Osteoblast (primary cell): ENCODE data around the gene RPS18. TPM values are rescaled to one million over a fixed set of nuclear protein-coding genes. Genes with fewer than 3 reads are reported as not detected.

Source experiments
- DNase-seq: peaks from one replicate; pipeline ENCODE4 v3.0.0; 2011; ENCODE audit warnings: low spot score, mixed read lengths; ENCODE audit not compliant: insufficient read length; ENCODE audit errors: missing footprints
- H2AFZ ChIP-seq: 2 replicates; pipeline ENCODE4 v1.6.0; 2011; ENCODE audit warnings: mild to moderate bottlenecking, low read length
- H3K27ac ChIP-seq: 2 replicates; pipeline ENCODE4 v1.5.1; 2011; ENCODE audit warnings: mild to moderate bottlenecking, low read depth, low read length, moderate library complexity
- H3K27me3 ChIP-seq: 2 replicates; pipeline ENCODE4 v1.6.0; 2012; ENCODE audit warnings: mild to moderate bottlenecking, control low read depth, inconsistent platforms, low read length, moderate library complexity; ENCODE audit not compliant: insufficient read depth
- H3K36me3 ChIP-seq: 2 replicates; pipeline ENCODE4 v1.5.1; 2011; ENCODE audit warnings: mild to moderate bottlenecking, low read length, control low read depth, moderate library complexity; ENCODE audit not compliant: insufficient read depth
- H3K4me1 ChIP-seq: 2 replicates; pipeline ENCODE4 v1.5.1; 2011; ENCODE audit warnings: mild to moderate bottlenecking, low read length, control low read depth, moderate library complexity; ENCODE audit not compliant: insufficient read depth
- H3K4me2 ChIP-seq: 2 replicates; pipeline ENCODE4 v1.6.0; 2011; ENCODE audit warnings: mild to moderate bottlenecking, low read length; ENCODE audit not compliant: insufficient read depth
- H3K4me3 ChIP-seq: fragments of 200-600 bp; sonication (generic); 3 replicates; pipeline ENCODE4 v1.5.1; 2012; ENCODE audit warnings: mild to moderate bottlenecking, low read length, inconsistent platforms; ENCODE audit not compliant: insufficient read depth
- H3K79me2 ChIP-seq: 2 replicates; pipeline ENCODE4 v1.6.0; 2012; ENCODE audit warnings: mild to moderate bottlenecking, low read length, control low read depth, inconsistent platforms; ENCODE audit not compliant: insufficient read depth
- H3K9me3 ChIP-seq: 2 replicates; pipeline ENCODE4 v1.5.1; 2011; ENCODE audit warnings: low read depth, low read length, control low read depth
- H4K20me1 ChIP-seq: 2 replicates; pipeline ENCODE4 v1.6.0; 2012; ENCODE audit warnings: mild to moderate bottlenecking, low read length, control low read depth; ENCODE audit not compliant: insufficient read depth
- CTCF ChIP-seq: IDR thresholded peaks from 2 replicates; pipeline ENCODE4 v1.5.1; 2011; ENCODE audit warnings: mild to moderate bottlenecking, low read depth, low read length, moderate library complexity; ENCODE audit errors: extremely low read depth
- total RNA-seq: library from RNA; depleted of rRNA; stranded (reverse); fragments of >200 nt; gene quantifications from 2 replicates; pipeline ENCODE4 v1.2.3, GENCODE V29; 2012

The RPS18 gene
- total RNA-seq, 1 donor, result 1,994 TPM

GRCh38 chr6:33290459-33290858 is 18.6 kb downstream of the RPS18 start:
- no peaks in the 10 kb centered on the region for H4K20me1 ChIP-seq
- H2AFZ ChIP-seq, result no peak overlapping the region
- peaks cover 49% of the 10 kb centered on the region for H3K79me2 ChIP-seq
- no peaks in the 10 kb centered on the region for H3K27me3 ChIP-seq
- peak overlapping the region; percentile 91 for H3K4me2 ChIP-seq
- TF ChIP-seq CTCF, result no peak
- peak overlapping the region; percentile 86 for H3K4me3 ChIP-seq
- peaks cover 43% of the 10 kb centered on the region for H3K36me3 ChIP-seq
- H3K4me1 ChIP-seq, result peaks cover 18% of the 10 kb centered on the region
- peak; percentile 35 for DNase-seq
- no peaks in the 10 kb centered on the region for H3K9me3 ChIP-seq
- H3K27ac ChIP-seq, result peak overlapping the region; percentile 64

GRCh38 chr6:33292996-33293682 is 21.3 kb downstream of the RPS18 start:
- H2AFZ ChIP-seq, result no peak overlapping the region
- peaks cover 36% of the 10 kb centered on the region for H3K79me2 ChIP-seq
- no peak overlapping the region for H3K4me2 ChIP-seq
- peaks cover 15% of the 10 kb centered on the region for H3K4me1 ChIP-seq
- peaks cover 28% of the 10 kb centered on the region for H3K36me3 ChIP-seq
- no peaks in the 10 kb centered on the region for H3K9me3 ChIP-seq
- DNase-seq, result peak; percentile 69
- no peaks in the 10 kb centered on the region for H4K20me1 ChIP-seq
- no peaks in the 10 kb centered on the region for H3K27me3 ChIP-seq
- no peak overlapping the region for H3K4me3 ChIP-seq
- no peak for TF ChIP-seq CTCF
- H3K27ac ChIP-seq, result no peak overlapping the region

- H3K4me2 ChIP-seq, result no peak overlapping the region
- no peak for TF ChIP-seq CTCF
- H3K4me3 ChIP-seq, result no peak overlapping the region
- no peaks in the 10 kb centered on the region for H3K27me3 ChIP-seq
- H3K4me1 ChIP-seq, result peaks cover 11% of the 10 kb centered on the region
- peaks cover 27% of the 10 kb centered on the region for H3K79me2 ChIP-seq
- no peaks in the 10 kb centered on the region for H4K20me1 ChIP-seq
- H3K9me3 ChIP-seq, result no peaks in the 10 kb centered on the region
- no peak overlapping the region for H3K27ac ChIP-seq
- DNase-seq, result peak; percentile 74
- peaks cover 28% of the 10 kb centered on the region for H3K36me3 ChIP-seq
- H2AFZ ChIP-seq, result no peak overlapping the region
Measured at GRCh38 chr6:33294086-33294823, 22.4 kb downstream of the RPS18 start.
